ENCODE measurements around the gene SHISA9. TPM values are rescaled to one million over a fixed set of nuclear protein-coding genes. Genes with fewer than 3 reads are reported as not detected.

The SHISA9 gene
- polyA plus RNA-seq, 1 of the 3 experiments (the other 2 are of a cell fraction): 0.02 TPM

GRCh38 chr16:13194766-13195165 is 293.4 kb downstream of the SHISA9 start (continued):
- TF ChIP-seq USF2 (IDR thresholded peaks at IDR 0.05; ENCODE audit: borderline replicate concordance, low read depth, low read length): no peak

GRCh38 chr16:13203725-13204124 is 302.3 kb downstream of the SHISA9 start:
- Histone ChIP-seq H4K20me1 (ENCODE audit: insufficient read depth) (no peaks in the 10 kb centered on the region), H2AFZ (ENCODE audit: low read depth) (no peak overlapping the region), H3K9ac (no peak overlapping the region), H3K27me3 (ENCODE audit: insufficient read depth) (no peaks in the 10 kb centered on the region), H3K4me1 (ENCODE audit: control insufficient read depth in 1 of 2, insufficient read depth in 2 of 2, low read depth in 1 of 2, low read length in 1 of 2) (no peaks in the 10 kb centered on the region), H3K4me3 (ENCODE audit: low read depth in 2 of 2, low read length in 1 of 2) (no peak overlapping the region), H3K9me2 (no peaks in the 10 kb centered on the region), H3K9me3 (no peaks in the 10 kb centered on the region), H3F3A (replicated peaks; ENCODE audit: insufficient read depth) (no peaks in the 10 kb centered on the region), H3K79me2 (ENCODE audit: insufficient read depth) (no peaks in the 10 kb centered on the region), H3K36me3 (replicated peaks in 1 of 2; ENCODE audit: control insufficient read depth in 1 of 2, insufficient read depth in 2 of 2, low read length in 1 of 2) (no peaks in the 10 kb centered on the region), H3K27ac (ENCODE audit: low read depth in 2 of 2, low read length in 1 of 2) (no peak overlapping the region), H3K4me2 (no peak overlapping the region)
- no peak for DNase-seq
- CTCF ChIA-PET: no interaction called here
- TF ChIP-seq EP300 (IDR thresholded peaks at IDR 0.05; ENCODE audit: borderline replicate concordance in 1 of 2, low read depth in 1 of 2, low read length in 1 of 2) (no peak), JUND (IDR thresholded peaks at IDR 0.05) (no peak)
- POLR2A ChIA-PET: no interaction called here

GRCh38 chr16:13205352-13205751 is 304.0 kb downstream of the SHISA9 start:
- no peaks in the 10 kb centered on the region for H4K20me1 ChIP-seq (ENCODE audit: insufficient read depth)
- H3K4me1 ChIP-seq (ENCODE audit: control insufficient read depth in 1 of 2, insufficient read depth in 2 of 2, low read depth in 1 of 2, low read length in 1 of 2): no peaks in the 10 kb centered on the region
- POLR2A ChIA-PET: no interaction called here
- H3K4me2 ChIP-seq: no peak overlapping the region
- TF ChIP-seq MAX (IDR thresholded peaks at IDR 0.05; ENCODE audit: low read depth) (no peak), TEAD4 (IDR thresholded peaks at IDR 0.05; ENCODE audit: borderline replicate concordance, insufficient read depth) (no peak), FOXM1 (IDR thresholded peaks at IDR 0.05; ENCODE audit: low read depth) (no peak), RAD21 (IDR thresholded peaks at IDR 0.05; ENCODE audit: low read length) (no peak), TAF1 (IDR thresholded peaks at IDR 0.05; ENCODE audit: borderline replicate concordance, low read depth, low read length) (no peak), TCF12 (IDR thresholded peaks at IDR 0.05) (no peak), ELF1 (IDR thresholded peaks at IDR 0.05) (no peak), RCOR1 (IDR thresholded peaks at IDR 0.05; ENCODE audit: low read length) (no peak), GATA2 (CRISPR knock-in tag; IDR thresholded peaks at IDR 0.05) (no peak), PBX3 (IDR thresholded peaks at IDR 0.05) (no peak), IRF3 (IDR thresholded peaks at IDR 0.05; ENCODE audit: low read depth, low read length) (no peak), REST (IDR thresholded peaks at IDR 0.05; ENCODE audit: low read depth, low read length) (no peak), MEF2A (IDR thresholded peaks at IDR 0.05; ENCODE audit: borderline replicate concordance, low read depth) (no peak)
- H3K36me3 ChIP-seq (replicated peaks in 1 of 2; ENCODE audit: control insufficient read depth in 1 of 2, insufficient read depth in 2 of 2, low read length in 1 of 2): no peaks in the 10 kb centered on the region
- no peaks in the 10 kb centered on the region for H3F3A ChIP-seq (replicated peaks; ENCODE audit: insufficient read depth)
- no peaks in the 10 kb centered on the region for H3K9me2 ChIP-seq
- no peak overlapping the region for H3K4me3 ChIP-seq (ENCODE audit: low read depth in 2 of 2, low read length in 1 of 2)
- CTCF ChIA-PET: no interaction called here
- H3K9ac ChIP-seq: no peak overlapping the region
- H3K9me3 ChIP-seq: no peaks in the 10 kb centered on the region
- no peaks in the 10 kb centered on the region for H3K27me3 ChIP-seq (ENCODE audit: insufficient read depth)
- no peaks in the 10 kb centered on the region for H3K79me2 ChIP-seq (ENCODE audit: insufficient read depth)
- no peak overlapping the region for H2AFZ ChIP-seq (ENCODE audit: low read depth)
- no peak for DNase-seq
- no peak overlapping the region for H3K27ac ChIP-seq (ENCODE audit: low read depth in 2 of 2, low read length in 1 of 2)

All from SK-N-SH (cell line).